ENCODE results near the gene TES.
"Not testable (repeated sequence)": the region's sequence is repeated elsewhere in the genome, so short reads cannot be mapped to it uniquely, and the experiment has no call there.

TES gene

GRCh38 chr7:116173051-116174028 lies 37.0 kb upstream of the TES start:
- H3K4me1 ChIP-seq (ENCODE audit: low read depth, poor library complexity, severe bottlenecking), result no peaks in the 10 kb centered on the region
- no peak overlapping the region for H3K27ac ChIP-seq
- no peaks in the 10 kb centered on the region for H3K27me3 ChIP-seq (ENCODE audit: insufficient read depth, low read depth)
- TF ChIP-seq CTCF (conservative IDR thresholded peaks at IDR 0.05; ENCODE audit: low read depth, low read length), result peak; percentile 86
- H3K4me2 ChIP-seq, result no peak overlapping the region
- no peak overlapping the region for H2AFZ ChIP-seq (ENCODE audit: low read depth)
- no peak overlapping the region for H3K9ac ChIP-seq
- H3K36me3 ChIP-seq (ENCODE audit: insufficient read depth), result no peaks in the 10 kb centered on the region
- H4K20me1 ChIP-seq (ENCODE audit: insufficient read depth), result no peaks in the 10 kb centered on the region
- H3K4me3 ChIP-seq (IDR thresholded peaks at IDR 0.05; ENCODE audit: insufficient read depth, low read depth, low read length), result no peak overlapping the region
- H3K79me2 ChIP-seq (ENCODE audit: insufficient read depth, low read depth), result no peaks in the 10 kb centered on the region

- H2AFZ ChIP-seq (ENCODE audit: low read depth); H3K79me2 ChIP-seq (ENCODE audit: insufficient read depth, low read depth); H3K4me2 ChIP-seq; H4K20me1 ChIP-seq (ENCODE audit: insufficient read depth); H3K36me3 ChIP-seq (ENCODE audit: insufficient read depth); H3K4me3 ChIP-seq (IDR thresholded peaks at IDR 0.05; ENCODE audit: insufficient read depth, low read depth, low read length); H3K27me3 ChIP-seq (ENCODE audit: insufficient read depth, low read depth); H3K9ac ChIP-seq; H3K27ac ChIP-seq; H3K4me1 ChIP-seq (ENCODE audit: low read depth, poor library complexity, severe bottlenecking): not testable (repeated sequence)
Observed at GRCh38 chr7:116175095-116175494, 35.2 kb upstream of the TES start.

- Histone ChIP-seq H3K4me3 (IDR thresholded peaks at IDR 0.05; ENCODE audit: insufficient read depth, low read depth, low read length) (no peak overlapping the region), H3K36me3 (ENCODE audit: insufficient read depth) (no peaks in the 10 kb centered on the region), H2AFZ (ENCODE audit: low read depth) (no peak overlapping the region), H3K79me2 (ENCODE audit: insufficient read depth, low read depth) (no peaks in the 10 kb centered on the region), H4K20me1 (ENCODE audit: insufficient read depth) (no peaks in the 10 kb centered on the region), H3K4me1 (ENCODE audit: low read depth, poor library complexity, severe bottlenecking) (no peaks in the 10 kb centered on the region), H3K27ac (no peak overlapping the region), H3K9ac (no peak overlapping the region), H3K4me2 (no peak overlapping the region), H3K27me3 (ENCODE audit: insufficient read depth, low read depth) (no peaks in the 10 kb centered on the region)
- no peak for TF ChIP-seq CTCF (conservative IDR thresholded peaks at IDR 0.05; ENCODE audit: low read depth, low read length)
Observed at GRCh38 chr7:116176226-116176625, 34.1 kb upstream of the TES start.

GRCh38 chr7:116177009-116177408 lies 33.3 kb upstream of the TES start:
- no peak overlapping the region for H3K4me3 ChIP-seq (IDR thresholded peaks at IDR 0.05; ENCODE audit: insufficient read depth, low read depth, low read length)
- no peaks in the 10 kb centered on the region for H3K36me3 ChIP-seq (ENCODE audit: insufficient read depth)
- no peaks in the 10 kb centered on the region for H3K27me3 ChIP-seq (ENCODE audit: insufficient read depth, low read depth)
- H3K4me1 ChIP-seq (ENCODE audit: low read depth, poor library complexity, severe bottlenecking), result no peaks in the 10 kb centered on the region
- no peak overlapping the region for H3K27ac ChIP-seq
- no peak for TF ChIP-seq CTCF (conservative IDR thresholded peaks at IDR 0.05; ENCODE audit: low read depth, low read length)
- no peak overlapping the region for H3K4me2 ChIP-seq
- H3K79me2 ChIP-seq (ENCODE audit: insufficient read depth, low read depth), result no peaks in the 10 kb centered on the region
- H2AFZ ChIP-seq (ENCODE audit: low read depth), result no peak overlapping the region
- H4K20me1 ChIP-seq (ENCODE audit: insufficient read depth), result no peaks in the 10 kb centered on the region
- no peak overlapping the region for H3K9ac ChIP-seq

- TF ChIP-seq CTCF (conservative IDR thresholded peaks at IDR 0.05; ENCODE audit: low read depth, low read length), result peak; percentile 87
- Histone ChIP-seq H4K20me1 (ENCODE audit: insufficient read depth) (no peaks in the 10 kb centered on the region), H3K4me1 (ENCODE audit: low read depth, poor library complexity, severe bottlenecking) (no peaks in the 10 kb centered on the region), H3K27me3 (ENCODE audit: insufficient read depth, low read depth) (no peaks in the 10 kb centered on the region), H3K4me2 (no peak overlapping the region), H3K9ac (no peak overlapping the region), H3K27ac (no peak overlapping the region), H2AFZ (ENCODE audit: low read depth) (no peak overlapping the region), H3K4me3 (IDR thresholded peaks at IDR 0.05; ENCODE audit: insufficient read depth, low read depth, low read length) (no peak overlapping the region), H3K79me2 (ENCODE audit: insufficient read depth, low read depth) (no peaks in the 10 kb centered on the region), H3K36me3 (ENCODE audit: insufficient read depth) (no peaks in the 10 kb centered on the region)
Observed at GRCh38 chr7:116180302-116180701, 30.0 kb upstream of the TES start.
